GM21381 (cell line): Measurements from ENCODE around the gene RHEBL1.
"Not testable (repeated sequence)": the region's sequence is repeated elsewhere in the genome, so short reads cannot be mapped to it uniquely, and the experiment has no call there.

Experiments used
- ATAC-seq: cut with Tn5 transposase; IDR thresholded peaks from one replicate; pipeline ENCODE4 v1.9.1; 2021; ENCODE audit warnings: mild to moderate bottlenecking, moderate library complexity; ENCODE audit not compliant: unreplicated experiment

RHEBL1 gene

DNA sequence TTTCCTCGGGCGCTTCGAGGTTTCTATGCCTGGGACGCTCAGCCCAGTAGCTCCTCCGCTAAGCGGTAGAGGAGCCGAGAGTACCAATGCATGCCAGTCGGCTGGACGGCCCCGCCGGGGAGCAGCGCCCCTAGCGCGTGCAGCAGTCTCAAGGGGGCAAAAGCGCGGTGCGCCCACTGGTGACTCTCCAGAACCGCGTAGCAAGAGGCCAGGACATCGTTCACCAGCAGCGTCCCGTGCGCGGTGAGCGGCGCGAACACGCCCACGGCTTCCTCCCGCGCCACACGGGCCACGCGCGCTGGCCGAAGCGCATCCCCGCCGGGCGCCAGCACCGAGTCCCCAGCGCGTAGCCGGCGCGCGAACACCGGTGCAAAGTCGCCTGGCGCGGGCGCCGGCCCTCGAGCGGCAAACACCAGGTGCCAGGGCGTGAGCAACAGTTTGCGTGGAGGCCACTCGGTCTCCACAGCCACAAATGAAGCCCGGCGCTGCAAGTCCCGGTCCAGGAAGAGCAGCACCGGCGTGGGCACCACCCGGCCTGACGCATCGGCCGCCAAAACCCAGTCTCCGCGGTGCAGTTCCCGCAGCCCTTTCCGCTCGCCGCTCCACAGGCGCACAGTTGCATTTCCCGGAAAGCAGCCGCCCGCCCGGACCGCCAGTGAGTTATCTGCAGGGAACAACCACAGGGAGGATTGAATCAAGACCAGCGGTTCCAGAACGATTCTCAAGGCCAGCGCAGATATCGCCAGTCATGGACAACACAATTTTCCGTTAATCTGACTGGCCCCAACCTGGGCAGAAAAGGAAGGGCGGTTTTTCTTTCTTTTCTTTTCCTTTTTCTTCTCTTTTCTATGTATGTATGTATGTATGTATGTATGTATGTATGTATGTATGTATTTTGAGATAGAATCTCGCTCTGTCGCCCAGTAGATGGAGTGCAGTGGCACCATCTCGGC lies 20.3 kb upstream of the RHEBL1 start:
- no peak for ATAC-seq

DNA sequence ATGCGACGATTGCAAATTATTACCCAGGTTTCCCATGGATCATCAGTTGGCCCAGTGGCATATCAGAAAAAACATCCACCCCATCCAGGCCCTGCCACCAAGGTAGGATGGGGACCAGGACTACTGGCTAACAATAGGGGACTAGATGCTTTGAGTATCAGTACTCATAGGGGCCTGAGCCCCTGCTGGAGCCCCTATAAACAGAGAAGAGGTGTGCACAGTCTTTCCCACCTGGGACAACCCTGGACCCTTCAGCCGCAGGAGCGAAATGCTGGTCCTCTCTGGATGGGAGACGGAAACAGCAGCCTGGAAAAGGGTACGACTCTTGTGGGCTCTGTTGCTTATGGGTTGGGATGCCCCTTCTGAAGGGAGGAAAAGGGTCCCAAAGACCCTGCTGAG lies 19.2 kb upstream of the RHEBL1 start:
- ATAC-seq, result no peak

- peak; percentile 77 for ATAC-seq
Observed at GRCh38 chr12:49088150-49088931, 18.6 kb upstream of the RHEBL1 start.

DNA sequence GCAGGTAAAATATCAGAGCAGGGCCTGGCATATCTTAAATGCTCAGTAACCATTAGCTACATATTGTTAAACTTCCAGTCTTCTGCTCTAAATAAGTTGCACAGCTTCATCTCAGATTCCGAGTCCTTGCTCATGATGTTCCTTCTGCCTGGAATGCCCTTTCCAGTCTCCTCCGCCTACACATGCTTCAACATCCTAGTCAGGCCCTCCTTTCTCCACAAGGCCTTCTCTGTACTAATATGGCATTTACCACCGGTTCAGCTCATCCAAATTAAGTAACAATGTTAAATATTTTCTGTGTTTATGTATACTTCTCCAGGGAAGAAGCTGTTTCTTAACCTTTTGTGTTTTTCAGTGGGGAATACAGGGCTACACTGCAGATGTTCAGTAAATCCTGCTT lies 16.3 kb upstream of the RHEBL1 start:
- ATAC-seq, result no peak

GRCh38 chr12:49084438-49084837 lies 14.7 kb upstream of the RHEBL1 start:
- ATAC-seq, result no peak

DNA sequence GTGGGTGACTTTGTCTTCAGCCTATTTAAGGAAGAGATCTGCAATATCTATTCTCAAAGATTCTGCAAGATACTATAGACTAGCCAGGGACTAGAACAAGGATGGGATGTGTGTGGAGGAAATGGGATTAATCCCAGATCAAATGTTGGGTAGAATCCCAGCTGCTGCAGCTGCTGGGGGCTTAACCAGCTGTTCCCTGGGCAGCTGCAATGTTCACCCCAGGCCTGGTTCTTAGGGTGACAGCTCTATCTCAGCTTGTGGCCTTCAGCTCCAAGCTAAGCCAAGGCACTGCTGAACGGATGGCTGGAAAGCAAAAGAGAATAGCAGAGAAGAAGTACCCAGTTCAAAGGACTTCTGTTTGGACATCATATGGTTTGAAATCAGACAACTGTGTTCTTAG lies 10.0 kb upstream of the RHEBL1 start:
- no peak for ATAC-seq

DNA sequence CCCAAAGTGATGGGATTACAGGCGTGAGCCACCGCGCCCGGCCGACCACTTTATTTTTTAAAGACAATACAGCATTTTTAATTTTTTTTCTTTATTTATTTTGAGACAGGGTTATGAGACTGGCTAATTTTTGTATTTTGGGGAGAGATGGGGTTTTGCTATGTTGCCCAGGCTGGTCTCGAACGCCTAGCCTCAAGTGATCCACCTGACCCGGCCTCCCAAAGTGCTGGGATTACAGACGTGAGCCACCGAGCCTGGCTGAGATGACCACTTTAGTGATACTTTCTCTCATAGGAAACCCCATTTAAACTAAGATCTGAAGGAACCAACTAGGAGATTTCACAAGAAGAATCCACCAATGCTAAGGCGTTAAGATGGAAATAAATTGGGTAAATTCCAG lies 1.2 kb upstream of the RHEBL1 start:
- ATAC-seq, result no peak

DNA sequence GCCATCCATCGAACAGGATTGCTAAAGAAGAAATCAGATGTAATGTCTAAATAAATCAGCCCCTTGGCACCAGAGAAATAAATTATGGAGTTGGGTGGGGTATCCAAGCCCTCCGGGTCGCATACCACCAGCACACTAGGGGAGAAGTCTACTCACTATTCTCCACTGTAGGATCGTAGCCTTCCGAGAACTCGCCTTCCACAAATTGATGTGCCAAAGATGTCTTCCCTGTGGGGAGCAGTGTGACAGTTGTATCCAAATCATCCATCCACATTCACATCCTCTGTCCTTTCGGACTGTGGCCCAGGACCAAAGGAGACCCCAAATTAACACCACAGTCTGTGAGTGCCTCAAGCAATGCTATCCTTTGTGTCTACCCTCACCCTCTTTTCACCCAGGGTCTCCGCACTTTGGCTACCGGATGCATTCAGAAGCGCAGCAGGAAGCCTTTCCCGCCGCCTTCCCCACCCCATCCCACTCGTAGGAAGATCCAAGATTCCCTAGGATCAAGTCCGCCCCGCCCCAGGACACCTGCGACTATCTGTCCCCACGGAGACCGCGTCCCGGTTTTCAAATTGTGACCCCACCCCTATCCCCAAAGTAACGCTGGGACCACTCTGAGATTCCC lies 786 bp downstream of the RHEBL1 start:
- no peak for ATAC-seq

DNA sequence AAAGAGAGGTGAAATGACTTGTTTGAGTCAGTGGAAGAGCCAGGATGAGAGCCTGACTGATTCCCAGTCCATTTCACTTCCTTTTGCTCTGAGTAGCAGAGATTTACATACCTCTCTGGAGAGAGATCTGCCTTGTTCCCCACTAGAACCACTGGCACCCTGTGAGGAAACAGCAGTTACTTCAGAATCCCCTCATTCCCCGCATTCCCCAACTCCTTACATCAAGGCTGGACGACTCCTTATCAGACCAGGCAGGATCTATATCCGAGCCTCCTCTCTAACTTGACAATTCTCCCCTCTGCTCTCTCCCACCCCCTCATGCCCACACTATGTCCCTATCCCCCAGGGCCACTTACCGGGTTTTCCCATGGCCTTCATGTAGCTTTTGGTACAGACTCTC lies 3.7 kb downstream of the RHEBL1 start:
- no peak for ATAC-seq

GRCh38 chr12:49064767-49065152 lies 5.0 kb downstream of the RHEBL1 start:
- ATAC-seq, result no peak

DNA sequence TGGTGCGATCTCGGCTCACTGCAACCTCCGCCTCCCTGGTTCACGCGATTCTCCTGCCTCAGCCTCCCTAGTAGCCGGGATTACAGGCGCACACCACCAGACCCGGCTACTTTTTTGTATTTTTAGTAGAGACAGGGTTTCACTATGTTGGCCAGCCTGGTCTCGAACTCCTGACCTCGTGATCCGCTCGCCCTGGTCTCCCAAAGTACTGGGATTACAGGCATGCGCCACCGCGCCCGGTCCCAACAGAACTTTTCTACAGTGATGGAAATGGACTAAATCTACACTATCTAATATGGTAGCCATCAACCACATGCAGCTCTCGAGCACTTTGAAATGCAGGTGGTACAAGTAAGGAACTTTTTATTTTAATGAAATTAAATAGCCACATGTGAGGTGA lies 7.9 kb downstream of the RHEBL1 start:
- ATAC-seq, result not testable (repeated sequence)

DNA sequence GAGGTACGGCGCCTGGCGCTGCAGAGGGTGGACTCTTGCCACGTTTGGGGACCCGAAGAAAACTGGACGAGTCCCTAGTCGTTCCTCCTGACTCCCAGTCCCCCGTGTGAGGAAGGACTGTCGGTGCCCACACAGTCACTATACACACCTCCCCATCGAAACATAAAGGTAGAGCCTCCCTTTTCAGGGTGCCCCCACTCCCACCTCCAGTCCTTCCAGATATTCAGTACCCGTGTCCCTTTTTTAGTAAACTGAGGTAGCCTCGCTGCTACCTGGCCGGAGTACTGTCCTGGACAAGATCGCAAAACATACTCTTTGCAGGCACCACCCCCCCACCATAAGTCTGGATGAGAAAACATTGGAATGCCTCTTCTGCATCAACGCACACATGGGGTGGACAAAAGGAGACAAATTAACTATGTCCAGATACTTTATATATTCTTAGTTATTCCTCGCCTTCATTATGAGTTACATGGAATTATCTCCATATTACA lies 8.6 kb downstream of the RHEBL1 start:
- ATAC-seq, result no peak

- ATAC-seq, result peak; percentile 52
Observed at GRCh38 chr12:49060237-49061156, 9.3 kb downstream of the RHEBL1 start, which contains the start of gene KMT2D. Gene KMT2D (minus strand): TSS chr12:49060794. CDS start chr12:49055324, 5,470 bp downstream.

DNA sequence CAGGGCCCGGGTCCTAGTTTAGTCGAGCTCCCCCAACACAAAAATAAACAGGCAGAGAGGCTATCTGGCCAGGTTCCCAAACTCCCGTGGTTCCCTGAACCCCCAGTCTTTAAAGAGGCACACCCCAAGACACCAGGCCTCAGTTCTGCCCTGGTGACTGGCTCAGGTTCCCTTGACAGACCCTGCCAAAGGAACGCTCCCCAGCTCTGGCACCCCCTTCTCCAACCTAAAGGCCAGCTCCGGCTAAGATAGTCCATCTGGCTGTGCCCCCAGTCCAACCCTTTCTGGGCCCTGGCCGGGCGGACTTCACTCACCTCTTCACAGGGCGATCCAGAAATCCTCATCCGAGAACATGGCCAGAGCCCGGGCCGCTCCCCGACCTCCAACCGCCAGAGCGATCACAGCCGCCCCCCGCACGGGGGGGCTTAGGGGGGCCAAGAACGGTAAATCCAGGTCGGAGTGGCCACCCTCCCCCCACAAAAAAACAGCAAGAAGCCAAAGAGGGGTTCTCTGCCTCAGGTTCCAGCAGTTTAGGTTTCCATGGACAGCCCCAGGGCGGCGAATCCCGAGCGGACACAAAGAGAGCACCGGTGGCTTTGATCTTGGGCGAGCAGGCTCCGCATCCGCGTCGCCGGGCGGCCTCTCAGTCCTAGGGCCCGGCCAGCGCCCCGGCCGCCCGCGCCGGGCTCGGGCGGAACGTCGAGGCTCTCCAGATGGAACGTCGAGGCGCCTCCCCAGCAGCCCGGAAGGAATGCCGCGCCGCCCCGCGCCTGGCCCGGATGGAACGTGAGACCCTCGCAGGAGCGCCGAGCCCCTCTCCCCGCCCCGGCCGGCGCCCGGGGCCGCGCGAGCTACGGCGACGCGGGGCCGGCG lies 10.2 kb downstream of the RHEBL1 start:
- ATAC-seq, result peak; percentile 14

DNA sequence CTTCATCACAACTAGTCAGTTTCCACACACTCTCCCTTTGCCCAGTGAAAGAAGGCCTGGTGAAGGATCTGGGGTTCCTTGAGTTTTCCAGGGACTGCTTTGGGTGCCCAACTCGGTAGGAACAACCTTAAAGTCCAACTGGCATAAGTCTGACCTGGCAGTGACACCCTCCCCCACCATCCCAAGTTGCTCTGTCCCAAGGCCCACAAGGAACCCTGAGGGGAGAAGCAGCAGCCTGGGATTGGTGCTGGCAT lies 10.8 kb downstream of the RHEBL1 start:
- ATAC-seq, result no peak

DNA sequence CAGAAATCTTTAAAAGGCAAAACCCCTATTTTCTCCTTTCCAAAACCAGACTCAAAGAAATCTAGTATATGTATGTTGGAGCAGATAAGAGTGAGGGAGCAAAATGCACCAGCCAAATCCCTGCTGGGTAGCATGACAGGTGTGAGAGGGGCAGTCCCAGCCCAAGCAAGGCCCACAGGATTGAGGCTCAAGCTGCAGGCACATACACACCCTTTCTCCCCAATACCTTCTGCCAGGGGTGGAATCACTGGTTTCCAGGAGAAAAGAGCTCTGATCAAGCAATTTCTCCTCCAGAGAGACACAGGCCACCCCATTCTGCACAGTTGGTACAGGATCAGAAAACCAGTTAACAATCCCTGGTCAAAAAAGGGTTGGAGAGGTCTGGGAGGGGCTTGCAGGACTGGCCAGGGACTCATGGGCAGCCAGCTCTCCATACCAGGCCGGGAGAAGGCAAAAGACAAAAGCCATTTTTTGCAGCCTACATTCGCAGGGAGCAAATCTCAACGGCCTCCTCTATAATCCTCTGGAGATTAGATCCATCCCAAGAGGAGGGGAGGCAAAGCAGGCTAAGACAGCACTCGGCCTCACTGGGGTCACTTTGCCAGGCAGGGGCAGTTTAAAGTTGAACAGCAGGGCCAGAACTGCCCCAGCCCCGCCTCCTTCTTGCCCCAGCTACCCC lies 11.3 kb downstream of the RHEBL1 start:
- no peak for ATAC-seq

GRCh38 chr12:49057888-49058287 lies 11.9 kb downstream of the RHEBL1 start:
- ATAC-seq, result no peak

- ATAC-seq, result peak; percentile 49
Observed at GRCh38 chr12:49055978-49056754, 13.6 kb downstream of the RHEBL1 start.
